Loucy (cell line): ENCODE measurements around the gene MAP7D1.

Experiments used
- H2AFZ ChIP-seq: fragments of 200-600 bp; sonication (generic); 2 replicates; pipeline ENCODE4 v1.6.0; 2016; ENCODE audit warnings: antibody characterized with exemption, mild to moderate bottlenecking, low read length, moderate library complexity
- H3F3A ChIP-seq: fragments of 200-600 bp; 2 replicates; pipeline ENCODE4 v1.6.0; 2016; ENCODE audit warnings: antibody characterized with exemption, low read depth, mild to moderate bottlenecking
- H3K27me3 ChIP-seq: fragments of 200-600 bp; sonication (generic); 2 replicates; pipeline ENCODE4 v1.6.1; 2014; ENCODE audit warnings: low read length, mild to moderate bottlenecking; ENCODE audit not compliant: insufficient read depth, poor library complexity, severe bottlenecking
- H3K36me3 ChIP-seq: fragments of 200-600 bp; sonication (generic); 2 replicates; pipeline ENCODE4 v1.6.1; 2016; ENCODE audit warnings: low read length; ENCODE audit not compliant: insufficient read depth
- H3K4me1 ChIP-seq: fragments of 200-600 bp; sonication (generic); 2 replicates; pipeline ENCODE4 v1.5.1; 2014; ENCODE audit warnings: low read length, mild to moderate bottlenecking; ENCODE audit not compliant: insufficient read depth, poor library complexity, severe bottlenecking
- H3K4me2 ChIP-seq: fragments of 200-600 bp; sonication (generic); 2 replicates; pipeline ENCODE4 v1.6.0; 2014; ENCODE audit warnings: antibody characterized with exemption, low read length, low read depth, mild to moderate bottlenecking; ENCODE audit not compliant: poor library complexity, severe bottlenecking
- H3K4me3 ChIP-seq: fragments of 200-600 bp; sonication (generic); 2 replicates; pipeline ENCODE4 v1.5.1; 2014; ENCODE audit warnings: low read length, mild to moderate bottlenecking, mixed read lengths; ENCODE audit not compliant: poor library complexity, severe bottlenecking
- H3K79me2 ChIP-seq: fragments of 200-600 bp; sonication (generic); 2 replicates; pipeline ENCODE4 v1.6.1; 2014; ENCODE audit warnings: low read length; ENCODE audit not compliant: insufficient read depth
- H3K9ac ChIP-seq: fragments of 200-600 bp; sonication (generic); 2 replicates; pipeline ENCODE4 v1.6.0; 2014; ENCODE audit warnings: mild to moderate bottlenecking, low read depth, low read length, moderate library complexity; ENCODE audit not compliant: poor library complexity, severe bottlenecking
- H3K9me2 ChIP-seq: fragments of 200-600 bp; sonication (generic); replicated peaks from 2 replicates; pipeline ENCODE4 v1.6.1; 2016; ENCODE audit warnings: low read depth, low read length, mixed read lengths
- H3K9me3 ChIP-seq: fragments of 200-600 bp; sonication (generic); 2 replicates; pipeline ENCODE4 v1.6.1; 2014; ENCODE audit warnings: mild to moderate bottlenecking, antibody characterized with exemption, low read length, low read depth; ENCODE audit not compliant: insufficient read depth
- H4K20me1 ChIP-seq: fragments of 200-600 bp; sonication (generic); 2 replicates; pipeline ENCODE4 v1.6.0; 2014; ENCODE audit warnings: antibody characterized with exemption, low read length, mild to moderate bottlenecking; ENCODE audit not compliant: insufficient read depth, poor library complexity, severe bottlenecking
- CTCF ChIP-seq: fragments of 200-600 bp; sonication (generic); conservative IDR thresholded peaks from 2 replicates; pipeline ENCODE4 v1.5.1; 2014; ENCODE audit warnings: mild to moderate bottlenecking, antibody characterized with exemption, low read length
- EZH2phosphoT487 ChIP-seq: fragments of 200-600 bp; IDR thresholded peaks from 2 replicates; pipeline ENCODE4 v1.6.1; 2018; ENCODE audit warnings: antibody characterized with exemption, mild to moderate bottlenecking, moderate library complexity, borderline replicate concordance

MAP7D1 gene

DNA sequence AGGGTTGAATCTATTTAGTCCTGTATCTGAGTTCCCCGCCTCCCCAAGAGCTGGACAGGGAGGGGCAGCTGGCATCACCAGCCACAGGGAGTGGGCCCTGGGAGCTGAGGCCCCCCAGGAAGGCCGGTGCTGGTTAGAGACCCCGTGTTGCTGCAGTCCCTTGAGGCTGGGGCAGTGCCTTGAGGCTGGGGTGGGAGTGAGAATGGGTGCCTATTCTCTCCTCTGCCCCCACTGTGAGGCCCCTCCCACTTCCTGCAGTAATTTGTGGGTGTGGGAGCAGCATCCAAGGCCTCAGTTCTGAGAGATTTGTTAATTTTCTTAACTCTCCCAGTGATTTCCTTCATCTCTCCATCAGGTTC lies 4.1 kb upstream of the MAP7D1 start:
- H3K79me2 ChIP-seq, result peaks cover 33% of the 10 kb centered on the region
- no peaks in the 10 kb centered on the region for H4K20me1 ChIP-seq
- peaks cover 4% of the 10 kb centered on the region for H3K27me3 ChIP-seq
- H3K9me3 ChIP-seq, result no peaks in the 10 kb centered on the region
- peak overlapping the region; percentile 44 for H3K9ac ChIP-seq
- no peaks in the 10 kb centered on the region for H3K9me2 ChIP-seq
- H3K4me1 ChIP-seq, result peaks cover 42% of the 10 kb centered on the region
- TF ChIP-seq EZH2phosphoT487 (no peak), CTCF (no peak)
- peaks cover 4% of the 10 kb centered on the region; the same call in 1 of the 2 replicates for H3F3A ChIP-seq
- no peaks in the 10 kb centered on the region for H3K36me3 ChIP-seq
- peak overlapping the region; percentile 64 for H3K4me3 ChIP-seq
- H3K4me2 ChIP-seq, result peak overlapping the region; percentile 74
- H2AFZ ChIP-seq, result peak overlapping the region; percentile 68; the same call in 1 of the 2 replicates

- peaks cover 4% of the 10 kb centered on the region for H3K27me3 ChIP-seq
- peaks cover 4% of the 10 kb centered on the region; the same call in 1 of the 2 replicates for H3F3A ChIP-seq
- H3K9ac ChIP-seq, result no peak overlapping the region
- H3K36me3 ChIP-seq, result no peaks in the 10 kb centered on the region
- H3K4me1 ChIP-seq, result peaks cover 46% of the 10 kb centered on the region
- H4K20me1 ChIP-seq, result peaks cover 16% of the 10 kb centered on the region
- no peak overlapping the region for H3K4me3 ChIP-seq
- no peak overlapping the region for H3K4me2 ChIP-seq
- H3K9me2 ChIP-seq, result no peaks in the 10 kb centered on the region
- peaks cover 38% of the 10 kb centered on the region for H3K79me2 ChIP-seq
- no peak overlapping the region for H2AFZ ChIP-seq
- H3K9me3 ChIP-seq, result no peaks in the 10 kb centered on the region
- TF ChIP-seq CTCF (no peak), EZH2phosphoT487 (no peak)
Observed at GRCh38 chr1:36153476-36153875, 2.5 kb upstream of the MAP7D1 start.

- Histone ChIP-seq H3K4me1 (peaks cover 51% of the 10 kb centered on the region), H3K9me2 (no peaks in the 10 kb centered on the region), H3K36me3 (no peaks in the 10 kb centered on the region), H3K4me2 (peak overlapping the region; percentile 99), H3K4me3 (no peak overlapping the region), H3F3A (peaks cover 4% of the 10 kb centered on the region; the same call in 1 of the 2 replicates), H3K9ac (peak overlapping the region; percentile 90), H3K79me2 (peaks cover 41% of the 10 kb centered on the region), H4K20me1 (peaks cover 19% of the 10 kb centered on the region), H2AFZ (no peak overlapping the region), H3K9me3 (no peaks in the 10 kb centered on the region), H3K27me3 (peaks cover 4% of the 10 kb centered on the region)
- TF ChIP-seq CTCF (no peak), EZH2phosphoT487 (no peak)
Observed at GRCh38 chr1:36154335-36154734, 1.6 kb upstream of the MAP7D1 start.
